HepG2 (cell line): ENCODE measurements around the gene PRR33. TPM values are rescaled to one million over a fixed set of nuclear protein-coding genes. Genes with fewer than 3 reads are reported as not detected.

ENCODE experiments used
- ATAC-seq: fragments of 200-7000 bp; cut with Tn5 transposase; 3 replicates; pipeline ENCODE4 v1.9.1; 2020; ENCODE audit warnings: mild to moderate bottlenecking, moderate library complexity
- BruUV-seq: library from RNA; stranded (reverse); fragments of 400-500 nt; replicated peaks from 2 replicates; lab custom pipeline; 2021; lab: Mats Ljungman, UMichigan
- CTCF ChIA-PET: fragments of 300-600 bp; formaldehyde crosslinking; extraction: SDS; loops from one replicate; lab custom pipeline; 2021; ENCODE audit warnings: low total read pairs, inconsistent platforms, low intra/inter-chr PET ratio; lab: Yijun Ruan, JAX
- POLR2A ChIA-PET: fragments of 350-600 bp; sonication (Branson Sonifier 250); formaldehyde crosslinking; loops from one replicate; lab custom pipeline; 2020; ENCODE audit warnings: antibody characterized with exemption, inconsistent platforms; lab: Yijun Ruan, JAX
- DNase-seq: peaks from one replicate; pipeline ENCODE4 v3.0.0-alpha.2; 2015; ENCODE audit warnings: low spot score
- FAIRE-seq: peaks from 3 replicates; lab custom pipeline; 2011; peaks lifted over from hg19 to GRCh38; lab: Jason Lieb, UNC
- H2AFZ ChIP-seq: one replicate; pipeline ENCODE4 v1.6.1; 2011; ENCODE audit warnings: low read length, inconsistent platforms
- H3K27ac ChIP-seq: fragments of 300-600 bp; 3 replicates; pipeline ENCODE4 v1.8.0; 2011; ENCODE audit warnings: mixed run types, mild to moderate bottlenecking, mixed read lengths, low read length, inconsistent platforms; ENCODE audit not compliant: insufficient read depth; ENCODE audit errors: extremely low read length
- H3K27me3 ChIP-seq, 2 experiments: fragments of 200-600 bp in 1 of 2; 2 replicates in 1 of 2; 3 replicates in 1 of 2; pipeline versions ENCODE4 v1.6.0 to v1.8.0; 2011; ENCODE audit warnings: low read length in 2 of 2, mild to moderate bottlenecking in 2 of 2, moderate library complexity in 2 of 2, inconsistent platforms in 1 of 2; ENCODE audit not compliant: insufficient read depth in 2 of 2, control insufficient read depth in 1 of 2
- H3K36me3 ChIP-seq, 2 experiments: fragments of 200-600 bp in 1 of 2; replicated peaks in 1 of 2; 2 replicates in 1 of 2; 3 replicates in 1 of 2; pipeline versions ENCODE4 v1.5.1 to v1.8.0; 2011; ENCODE audit warnings: low read length in 2 of 2, inconsistent platforms in 1 of 2; ENCODE audit not compliant: insufficient read depth in 2 of 2, control insufficient read depth in 1 of 2
- H3K4me1 ChIP-seq: 2 replicates; pipeline ENCODE4 v1.5.1; 2012; ENCODE audit warnings: low read length, inconsistent platforms; ENCODE audit not compliant: insufficient read depth
- H3K4me2 ChIP-seq: 2 replicates; pipeline ENCODE4 v1.6.0; 2011; ENCODE audit warnings: low read depth, low read length, inconsistent platforms
- H3K4me3 ChIP-seq, 3 experiments: fragments of 200-600 bp in 1 of 3; sonication (generic), shearing (Covaris generic) in 1 of 3; replicated peaks in 1 of 3; 2 replicates each; pipeline ENCODE4 v1.5.1; 2011 to 2016; ENCODE audit warnings: low read length in 3 of 3, inconsistent platforms in 2 of 3, low read depth in 2 of 3, mild to moderate bottlenecking in 2 of 3, control low read depth in 1 of 3, mixed read lengths in 1 of 3; ENCODE audit not compliant: insufficient read depth in 1 of 3
- H3K79me2 ChIP-seq: one replicate; pipeline ENCODE4 v1.6.1; 2011; ENCODE audit warnings: low read length, inconsistent platforms; ENCODE audit not compliant: insufficient read depth
- H3K9ac ChIP-seq: 2 replicates; pipeline ENCODE4 v1.6.0; 2011; ENCODE audit warnings: mild to moderate bottlenecking, low read depth, low read length, inconsistent platforms; ENCODE audit not compliant: insufficient read depth
- H3K9me3 ChIP-seq: 2 replicates; pipeline ENCODE4 v1.5.1; 2012; ENCODE audit warnings: mild to moderate bottlenecking, low read length
- H4K20me1 ChIP-seq: 2 replicates; pipeline ENCODE4 v1.6.0; 2011; ENCODE audit warnings: inconsistent platforms, mild to moderate bottlenecking, low read length, moderate library complexity; ENCODE audit not compliant: insufficient read depth
- BCL6 ChIP-seq: IDR thresholded peaks from 2 replicates; pipeline ENCODE4 v1.6.1; 2016; ENCODE audit warnings: missing genetic modification reagents, missing compliant biosample characterization
- HNRNPL ChIP-seq: fragments of 200-400 bp; formaldehyde crosslinking; IDR thresholded peaks from 2 replicates; pipeline ENCODE4 v1.6.1; 2017; ENCODE audit warnings: mild to moderate bottlenecking, low read depth, low read length
- PRDM10 ChIP-seq: sonication (generic); formaldehyde crosslinking; IDR thresholded peaks from 2 replicates; pipeline ENCODE4 v1.4.0; 2020; ENCODE audit warnings: low read depth, missing genetic modification reagents
- YY1 ChIP-seq: IDR thresholded peaks from 2 replicates; pipeline ENCODE4 v1.6.1; 2011; ENCODE audit warnings: low read length, low read depth, moderate library complexity, mild to moderate bottlenecking; ENCODE audit not compliant: insufficient read depth, insufficient replicate concordance
- ZNF446 ChIP-seq: sonication (generic); formaldehyde crosslinking; IDR thresholded peaks from 2 replicates; pipeline ENCODE4 v1.5.0; 2020; ENCODE audit warnings: mild to moderate bottlenecking, missing genetic modification reagents
- WGBS: methylation state at CpG from one replicate; pipeline ENCODE4 v1.1.6; 2017; ENCODE audit warnings: low lambda C conversion rate; 5-methylcytosine and 5-hydroxymethylcytosine counted together
- in situ Hi-C: cut with HindIII; loops from 2 replicates; pipeline ENCODE4 v1.10.0; 2017; ENCODE audit warnings: low pct_unique_long_range_greater_than_20kb; ENCODE audit not compliant: extremely low pct_ligation_motif_present
- intact Hi-C: fragments of 100-400 bp; cut with micrococcal nuclease; formaldehyde crosslinking; loops from one replicate; pipeline ENCODE4 v1.10.0; 2022; ENCODE audit not compliant: unreplicated experiment
- polyA plus RNA-seq, 8 experiments: library from polyadenylated mRNA; depleted of rRNA in 3 of 8; stranded (reverse) in 7 of 8; unstranded in 1 of 8; fragments of >200 nt; fragmentation: Illumina TruSeq in 4 of 8; extraction: Trizol in 4 of 8; gene quantifications; 2 replicates each; pipeline versions ENCODE4 v1.2.1 to v1.2.3, GENCODE V29; 2011 to 2016; ENCODE audit warnings: low read depth in 4 of 8, missing spikeins in 1 of 8, mixed read lengths in 1 of 8; ENCODE audit not compliant: insufficient read depth in 1 of 8
- total RNA-seq, 5 experiments: library from RNA; depleted of rRNA; stranded (reverse); fragments of >200 nt; fragmentation: Illumina TruSeq; extraction: Trizol; gene quantifications; 2 replicates each; pipeline ENCODE4 v1.2.3, GENCODE V29; 2016; ENCODE audit warnings: low read depth in 1 of 5
- TF ChIP-seq, protein P1 (sequence below): sonication (generic); formaldehyde crosslinking; IDR thresholded peaks from 2 replicates; pipeline ENCODE4 v1.9.0; 2021; ENCODE audit warnings: mild to moderate bottlenecking, missing genetic modification reagents

Gene PRR33
- total and polyA plus RNA-seq, 2 of the 13 experiments (the other 11 are each of a cell fraction or from before 2014, with no cell fraction given): not detected

DNA sequence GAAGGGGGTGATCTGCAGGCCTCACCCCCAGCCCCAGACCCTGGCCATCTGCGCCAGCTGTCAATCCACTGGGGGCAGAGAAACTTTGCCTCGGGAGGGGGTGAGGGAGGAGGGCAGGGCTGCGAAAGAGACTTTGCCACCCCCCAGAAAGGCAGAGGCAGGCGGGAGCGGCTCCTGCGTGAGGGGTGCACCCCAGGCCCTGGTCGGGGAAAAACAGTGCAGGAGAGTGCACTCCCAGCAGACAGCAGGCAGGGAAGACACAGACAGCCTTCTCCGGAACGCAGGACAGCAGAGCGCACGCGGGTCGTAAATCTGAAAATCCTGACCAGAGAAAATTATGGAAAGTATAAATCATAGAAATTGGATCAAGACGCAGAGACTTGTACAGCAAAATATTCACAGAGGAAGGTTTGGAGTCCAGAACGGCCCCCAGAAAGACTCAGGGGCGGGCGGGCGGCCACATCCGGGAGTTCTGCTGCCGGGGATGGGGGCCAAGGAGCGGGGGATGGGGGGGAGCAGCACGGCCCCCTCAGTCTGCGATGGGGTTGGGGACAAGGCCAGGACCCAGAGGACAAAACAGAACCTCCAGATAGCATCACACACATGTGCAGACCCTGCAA lies 47.4 kb upstream of the PRR33 start:
- TF ChIP-seq, protein P1, sequence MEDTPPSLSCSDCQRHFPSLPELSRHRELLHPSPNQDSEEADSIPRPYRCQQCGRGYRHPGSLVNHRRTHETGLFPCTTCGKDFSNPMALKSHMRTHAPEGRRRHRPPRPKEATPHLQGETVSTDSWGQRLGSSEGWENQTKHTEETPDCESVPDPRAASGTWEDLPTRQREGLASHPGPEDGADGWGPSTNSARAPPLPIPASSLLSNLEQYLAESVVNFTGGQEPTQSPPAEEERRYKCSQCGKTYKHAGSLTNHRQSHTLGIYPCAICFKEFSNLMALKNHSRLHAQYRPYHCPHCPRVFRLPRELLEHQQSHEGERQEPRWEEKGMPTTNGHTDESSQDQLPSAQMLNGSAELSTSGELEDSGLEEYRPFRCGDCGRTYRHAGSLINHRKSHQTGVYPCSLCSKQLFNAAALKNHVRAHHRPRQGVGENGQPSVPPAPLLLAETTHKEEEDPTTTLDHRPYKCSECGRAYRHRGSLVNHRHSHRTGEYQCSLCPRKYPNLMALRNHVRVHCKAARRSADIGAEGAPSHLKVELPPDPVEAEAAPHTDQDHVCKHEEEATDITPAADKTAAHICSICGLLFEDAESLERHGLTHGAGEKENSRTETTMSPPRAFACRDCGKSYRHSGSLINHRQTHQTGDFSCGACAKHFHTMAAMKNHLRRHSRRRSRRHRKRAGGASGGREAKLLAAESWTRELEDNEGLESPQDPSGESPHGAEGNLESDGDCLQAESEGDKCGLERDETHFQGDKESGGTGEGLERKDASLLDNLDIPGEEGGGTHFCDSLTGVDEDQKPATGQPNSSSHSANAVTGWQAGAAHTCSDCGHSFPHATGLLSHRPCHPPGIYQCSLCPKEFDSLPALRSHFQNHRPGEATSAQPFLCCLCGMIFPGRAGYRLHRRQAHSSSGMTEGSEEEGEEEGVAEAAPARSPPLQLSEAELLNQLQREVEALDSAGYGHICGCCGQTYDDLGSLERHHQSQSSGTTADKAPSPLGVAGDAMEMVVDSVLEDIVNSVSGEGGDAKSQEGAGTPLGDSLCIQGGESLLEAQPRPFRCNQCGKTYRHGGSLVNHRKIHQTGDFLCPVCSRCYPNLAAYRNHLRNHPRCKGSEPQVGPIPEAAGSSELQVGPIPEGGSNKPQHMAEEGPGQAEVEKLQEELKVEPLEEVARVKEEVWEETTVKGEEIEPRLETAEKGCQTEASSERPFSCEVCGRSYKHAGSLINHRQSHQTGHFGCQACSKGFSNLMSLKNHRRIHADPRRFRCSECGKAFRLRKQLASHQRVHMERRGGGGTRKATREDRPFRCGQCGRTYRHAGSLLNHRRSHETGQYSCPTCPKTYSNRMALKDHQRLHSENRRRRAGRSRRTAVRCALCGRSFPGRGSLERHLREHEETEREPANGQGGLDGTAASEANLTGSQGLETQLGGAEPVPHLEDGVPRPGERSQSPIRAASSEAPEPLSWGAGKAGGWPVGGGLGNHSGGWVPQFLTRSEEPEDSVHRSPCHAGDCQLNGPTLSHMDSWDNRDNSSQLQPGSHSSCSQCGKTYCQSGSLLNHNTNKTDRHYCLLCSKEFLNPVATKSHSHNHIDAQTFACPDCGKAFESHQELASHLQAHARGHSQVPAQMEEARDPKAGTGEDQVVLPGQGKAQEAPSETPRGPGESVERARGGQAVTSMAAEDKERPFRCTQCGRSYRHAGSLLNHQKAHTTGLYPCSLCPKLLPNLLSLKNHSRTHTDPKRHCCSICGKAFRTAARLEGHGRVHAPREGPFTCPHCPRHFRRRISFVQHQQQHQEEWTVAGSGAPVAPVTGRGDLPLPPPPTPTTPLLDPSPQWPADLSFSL: peak; percentile 11; the same call in 1 of the 2 replicates
- no peak for TF ChIP-seq BCL6
- TF ChIP-seq YY1: no peak
- TF ChIP-seq ZNF446 (CRISPR knock-in tag): no peak
- no peak for TF ChIP-seq PRDM10
- TF ChIP-seq HNRNPL: no peak
- TF ChIP-seq, all 625 proteins: peak for 1
- Histone ChIP-seq H3K4me3 (no peak overlapping the region), H4K20me1 (no peaks in the 10 kb centered on the region), H3K9me3 (no peaks in the 10 kb centered on the region), H3K36me3 (no peaks in the 10 kb centered on the region), H3K27ac (no peak overlapping the region), H3K9ac (no peak overlapping the region), H3K4me1 (peaks cover 6% of the 10 kb centered on the region; the same call in 1 of the 2 replicates), H3K27me3 (peaks cover 15 to 58% of the 10 kb centered on the region in 2 experiments), H2AFZ (no peak overlapping the region), H3K79me2 (no peaks in the 10 kb centered on the region), H3K4me2 (no peak overlapping the region)
- ChIA-PET CTCF (no interaction called here), POLR2A (no interaction called here)
- BruUV-seq: no TSS peak
- DNase-seq (no peak), FAIRE-seq (no peak), ATAC-seq (no peak)
- in situ Hi-C loops (no loop called here), intact Hi-C loops (no loop called here)
- 34% methylated on average over 20 of the region's 23 CpGs for WGBS
